Measurements from ENCODE around the gene SPIRE2. TPM values are rescaled to one million over a fixed set of nuclear protein-coding genes. Genes with fewer than 3 reads are reported as not detected.

SPIRE2 gene
- total RNA-seq, 1 donor from 2014 or later: 0.79 TPM

DNA sequence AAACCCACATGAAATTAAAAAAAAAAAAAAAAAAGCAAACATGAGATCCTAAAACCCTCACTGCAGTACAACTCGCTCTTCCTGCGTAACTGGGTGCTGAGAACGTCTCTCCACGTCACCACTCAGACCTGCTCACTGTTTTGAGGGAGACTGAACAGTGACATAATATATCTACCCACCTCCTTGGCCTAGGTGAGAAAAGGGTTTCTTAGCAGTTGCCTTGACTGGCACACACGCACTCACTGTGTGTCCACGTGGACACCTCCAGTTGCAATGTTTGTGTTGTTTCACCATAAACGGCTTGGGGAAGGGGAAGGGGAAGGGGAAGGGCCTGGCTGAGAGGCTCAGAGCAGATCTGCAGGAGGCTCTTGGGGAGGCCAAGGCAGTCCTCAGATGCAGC is 43.9 kb upstream of the SPIRE2 start:
- H3K36me3 ChIP-seq (ENCODE audit: control insufficient read depth, insufficient read depth, low read length): peaks cover 5% of the 10 kb centered on the region

DNA sequence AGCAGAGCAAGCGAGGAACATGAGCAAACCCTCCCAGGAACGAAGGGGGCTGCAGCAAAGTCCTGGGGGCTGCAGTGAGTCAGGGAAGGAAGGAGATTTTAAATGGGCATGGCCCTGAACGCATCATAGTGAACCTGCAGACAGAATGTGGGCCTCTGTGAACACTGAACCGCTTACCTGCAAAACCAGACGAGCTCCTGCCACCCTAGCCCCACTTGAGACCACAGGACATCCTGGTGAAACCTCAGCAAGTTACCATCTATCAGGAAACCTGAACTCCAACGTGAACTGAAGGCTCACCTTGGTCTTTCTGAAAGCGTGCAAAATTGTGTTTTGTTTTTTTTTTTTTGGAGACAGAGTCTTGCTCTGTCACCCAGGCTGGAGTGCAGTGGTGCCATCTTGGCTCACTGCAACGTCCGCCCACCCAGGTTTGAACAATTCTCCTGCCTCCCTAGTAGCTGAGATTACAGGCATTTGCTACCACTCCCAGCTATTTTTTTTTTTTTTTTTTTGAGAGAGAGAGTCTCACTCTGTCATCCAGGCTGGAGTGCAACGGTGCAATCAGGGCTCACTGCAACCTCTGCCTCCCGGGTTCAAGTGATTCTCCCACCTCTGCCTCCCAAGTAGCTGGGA is 42.6 kb upstream of the SPIRE2 start:
- DNase-seq (ENCODE audit: low read depth): no peak
- no peak for FAIRE-seq
- peaks cover 3% of the 10 kb centered on the region for H3K36me3 ChIP-seq (ENCODE audit: control insufficient read depth, insufficient read depth, low read length)
- H3K4me3 ChIP-seq (ENCODE audit: low read depth, low read length): no peak overlapping the region
- TF ChIP-seq, protein P1, sequence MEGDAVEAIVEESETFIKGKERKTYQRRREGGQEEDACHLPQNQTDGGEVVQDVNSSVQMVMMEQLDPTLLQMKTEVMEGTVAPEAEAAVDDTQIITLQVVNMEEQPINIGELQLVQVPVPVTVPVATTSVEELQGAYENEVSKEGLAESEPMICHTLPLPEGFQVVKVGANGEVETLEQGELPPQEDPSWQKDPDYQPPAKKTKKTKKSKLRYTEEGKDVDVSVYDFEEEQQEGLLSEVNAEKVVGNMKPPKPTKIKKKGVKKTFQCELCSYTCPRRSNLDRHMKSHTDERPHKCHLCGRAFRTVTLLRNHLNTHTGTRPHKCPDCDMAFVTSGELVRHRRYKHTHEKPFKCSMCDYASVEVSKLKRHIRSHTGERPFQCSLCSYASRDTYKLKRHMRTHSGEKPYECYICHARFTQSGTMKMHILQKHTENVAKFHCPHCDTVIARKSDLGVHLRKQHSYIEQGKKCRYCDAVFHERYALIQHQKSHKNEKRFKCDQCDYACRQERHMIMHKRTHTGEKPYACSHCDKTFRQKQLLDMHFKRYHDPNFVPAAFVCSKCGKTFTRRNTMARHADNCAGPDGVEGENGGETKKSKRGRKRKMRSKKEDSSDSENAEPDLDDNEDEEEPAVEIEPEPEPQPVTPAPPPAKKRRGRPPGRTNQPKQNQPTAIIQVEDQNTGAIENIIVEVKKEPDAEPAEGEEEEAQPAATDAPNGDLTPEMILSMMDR (IDR thresholded peaks at IDR 0.05; ENCODE audit: insufficient read depth, low read length, severe bottlenecking): no peak
- H3K27me3 ChIP-seq (ENCODE audit: control insufficient read depth, insufficient read depth, low read length): no peaks in the 10 kb centered on the region

More for the DNA sequence above, 43.9 kb upstream of the SPIRE2 start:
- no peak for DNase-seq (ENCODE audit: low read depth)
- H3K27me3 ChIP-seq (ENCODE audit: control insufficient read depth, insufficient read depth, low read length): no peaks in the 10 kb centered on the region
- TF ChIP-seq, protein P1 (IDR thresholded peaks at IDR 0.05; ENCODE audit: insufficient read depth, low read length, severe bottlenecking): no peak
- FAIRE-seq: no peak
- H3K4me3 ChIP-seq (ENCODE audit: low read depth, low read length): no peak overlapping the region

DNA sequence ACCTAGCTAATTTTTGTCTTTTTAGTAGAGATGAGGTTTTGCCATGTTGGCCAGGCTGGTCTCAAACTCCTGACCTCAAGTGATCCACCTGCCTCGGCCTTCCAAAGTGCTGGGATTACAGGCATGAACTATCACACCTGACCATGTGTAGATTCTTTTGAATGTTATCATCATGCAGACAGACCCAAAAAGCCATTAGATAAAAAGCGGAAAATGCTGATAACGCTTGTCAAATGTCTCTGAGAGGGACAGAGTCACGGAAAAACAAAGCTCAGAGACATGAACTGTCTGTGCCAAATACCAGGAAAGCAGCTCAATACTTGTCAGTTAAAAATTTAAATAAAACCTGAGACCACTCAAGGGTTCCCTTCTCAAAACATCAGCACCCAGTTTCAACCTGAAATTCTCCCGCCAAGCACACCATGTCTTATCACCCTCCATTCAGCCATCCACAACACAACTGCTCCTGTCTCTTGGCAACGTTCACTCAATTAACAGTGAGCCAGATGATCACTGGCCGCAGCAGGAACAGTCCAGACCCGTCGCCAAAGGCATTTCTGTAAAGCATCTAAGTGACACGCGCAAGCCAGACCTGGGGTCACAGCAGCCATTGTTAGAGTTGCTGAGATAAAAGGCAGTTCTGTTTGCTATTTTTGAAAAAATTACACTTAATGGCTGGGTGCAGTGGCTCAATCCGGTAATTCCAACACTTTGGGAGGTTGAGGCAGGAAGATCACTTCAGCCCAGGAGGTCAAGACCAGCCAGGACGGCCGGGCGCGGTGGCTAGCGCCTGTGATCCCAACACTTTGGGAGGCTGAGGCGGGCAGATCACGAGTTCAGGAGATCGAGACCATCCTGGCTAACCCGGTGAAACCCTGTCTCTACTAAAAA is 41.6 kb upstream of the SPIRE2 start:
- H3K4me3 ChIP-seq (ENCODE audit: low read depth, low read length): no peak overlapping the region
- DNase-seq (ENCODE audit: low read depth) (no peak), FAIRE-seq (no peak)
- H3K27me3 ChIP-seq (ENCODE audit: control insufficient read depth, insufficient read depth, low read length): no peaks in the 10 kb centered on the region
- TF ChIP-seq, protein P1 (IDR thresholded peaks at IDR 0.05; ENCODE audit: insufficient read depth, low read length, severe bottlenecking): no peak
- H3K36me3 ChIP-seq (ENCODE audit: control insufficient read depth, insufficient read depth, low read length): peaks cover 7% of the 10 kb centered on the region

DNA sequence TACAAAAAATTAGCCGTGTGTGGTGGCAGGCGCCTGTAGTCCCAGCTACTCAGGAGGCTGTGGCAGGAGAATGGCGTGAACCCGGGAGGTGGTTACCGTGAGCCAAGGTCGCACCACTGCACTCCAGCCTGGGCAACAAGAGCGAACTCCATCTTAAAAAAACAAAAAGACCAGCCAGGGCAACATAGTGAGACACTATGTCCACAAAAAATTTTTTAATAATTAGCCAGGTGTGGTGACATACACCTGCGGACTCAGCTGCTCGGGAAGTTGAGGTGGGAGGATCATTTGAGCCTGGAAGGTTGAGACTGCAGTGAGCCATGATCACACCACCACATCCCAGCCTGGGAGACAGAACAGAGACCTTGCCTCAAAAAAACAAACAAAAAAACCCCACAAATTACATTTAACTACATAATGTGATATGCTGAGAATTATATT is 40.9 kb upstream of the SPIRE2 start:
- H3K4me3 ChIP-seq (ENCODE audit: low read depth, low read length): no peak overlapping the region
- no peak for FAIRE-seq
- TF ChIP-seq, protein P1 (IDR thresholded peaks at IDR 0.05; ENCODE audit: insufficient read depth, low read length, severe bottlenecking): no peak

DNA sequence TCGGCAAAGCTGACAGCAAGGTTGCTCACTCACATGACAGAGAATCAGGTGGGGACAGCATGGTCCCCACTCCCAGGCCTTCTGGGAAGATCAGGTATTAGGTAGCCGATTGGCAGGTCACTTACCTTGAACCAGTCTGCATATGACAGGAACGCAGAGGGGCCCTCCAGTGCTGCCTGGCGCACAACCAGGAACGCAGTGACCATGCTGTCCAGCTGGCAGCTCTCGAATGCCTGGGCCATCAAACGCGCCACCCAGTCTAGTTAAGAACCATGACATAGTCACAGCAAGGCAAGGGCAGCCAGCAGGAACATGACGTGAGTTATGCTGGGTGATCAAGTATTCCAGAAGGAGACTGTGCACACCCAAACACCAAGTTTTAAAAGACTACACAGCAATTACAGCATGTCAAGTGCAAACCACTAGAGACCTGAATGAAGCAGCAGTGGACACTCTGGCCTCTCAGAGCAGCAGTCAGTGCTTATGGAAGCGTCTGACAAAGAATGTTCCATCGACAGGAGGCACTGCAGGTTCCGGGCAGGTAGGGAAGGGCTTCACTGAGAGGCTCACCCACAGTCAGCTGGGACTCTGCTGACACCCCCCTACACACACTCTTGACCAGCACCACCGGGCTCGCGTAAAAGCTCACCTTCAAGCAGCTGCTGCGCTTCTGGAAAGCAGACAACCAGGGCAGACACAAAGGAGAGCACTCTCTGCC is 36.8 kb upstream of the SPIRE2 start:
- peaks cover 8% of the 10 kb centered on the region for H3K36me3 ChIP-seq (ENCODE audit: control insufficient read depth, insufficient read depth, low read length)
- FAIRE-seq (peak; percentile 23), DNase-seq (ENCODE audit: low read depth) (no peak)
- no peaks in the 10 kb centered on the region for H3K27me3 ChIP-seq (ENCODE audit: control insufficient read depth, insufficient read depth, low read length)
- H3K4me3 ChIP-seq (ENCODE audit: low read depth, low read length): no peak overlapping the region
- TF ChIP-seq, protein P1 (IDR thresholded peaks at IDR 0.05; ENCODE audit: insufficient read depth, low read length, severe bottlenecking): no peak

More for the DNA sequence above, 40.9 kb upstream of the SPIRE2 start:
- peaks cover 8% of the 10 kb centered on the region for H3K36me3 ChIP-seq (ENCODE audit: control insufficient read depth, insufficient read depth, low read length)
- DNase-seq (ENCODE audit: low read depth): no peak
- H3K27me3 ChIP-seq (ENCODE audit: control insufficient read depth, insufficient read depth, low read length): no peaks in the 10 kb centered on the region
